HepG2 (cell line): ENCODE data around the gene MYL6. TPM values are rescaled to one million over a fixed set of nuclear protein-coding genes. Genes with fewer than 3 reads are reported as not detected.

Source experiments
- DNMT1 ChIP-seq: sonication (generic); formaldehyde crosslinking; IDR thresholded peaks from 2 replicates; pipeline ENCODE4 v1.5.1; 2020; ENCODE audit warnings: mild to moderate bottlenecking, missing genetic modification reagents
- MBNL3 ChIP-seq: fragments of 250-450 bp; sonication (Bioruptor Pico); conservative IDR thresholded peaks from 2 replicates; pipeline ENCODE4 v1.8.0; 2022; ENCODE audit warnings: mild to moderate bottlenecking, inconsistent platforms
- MZF1 ChIP-seq: sonication (generic); formaldehyde crosslinking; IDR thresholded peaks from 2 replicates; pipeline ENCODE4 v1.8.1; 2023; ENCODE audit warnings: mild to moderate bottlenecking, missing genetic modification reagents, borderline replicate concordance
- PHB2 ChIP-seq: fragments of 450-650 bp; IDR thresholded peaks from 2 replicates; pipeline ENCODE4 v1.6.1; 2018; ENCODE audit not compliant: partially characterized antibody
- SETDB1 ChIP-seq: sonication (generic); formaldehyde crosslinking; IDR thresholded peaks from 2 replicates; pipeline ENCODE4 v1.5.1; 2020; ENCODE audit warnings: missing genetic modification reagents, mild to moderate bottlenecking, borderline replicate concordance
- SIX1 ChIP-seq: sonication (generic); formaldehyde crosslinking; IDR thresholded peaks from 2 replicates; pipeline ENCODE4 v1.4.0; 2020; ENCODE audit warnings: missing genetic modification reagents, borderline replicate concordance
- SUZ12 ChIP-seq: fragments of 150-350 bp; IDR thresholded peaks from 2 replicates; pipeline ENCODE4 v1.6.1; 2014; ENCODE audit warnings: low read depth, low read length
- TCF7 ChIP-seq: sonication (generic); IDR thresholded peaks from 2 replicates; pipeline ENCODE4 v1.6.1; 2016; ENCODE audit warnings: antibody characterized with exemption, low read depth
- ZMAT3 ChIP-seq: sonication (generic); formaldehyde crosslinking; conservative IDR thresholded peaks from 2 replicates; pipeline ENCODE4 v1.7.0; 2021; ENCODE audit warnings: missing genetic modification reagents
- ZNF17 ChIP-seq: sonication (generic); formaldehyde crosslinking; IDR thresholded peaks from 2 replicates; pipeline ENCODE4 v1.5.0; 2020; ENCODE audit warnings: mild to moderate bottlenecking, missing genetic modification reagents
- ZNF564 ChIP-seq: sonication (generic); formaldehyde crosslinking; IDR thresholded peaks from 2 replicates; pipeline ENCODE4 v1.8.1; 2023; ENCODE audit warnings: mild to moderate bottlenecking, missing genetic modification reagents
- polyA plus RNA-seq, 8 experiments: library from polyadenylated mRNA; depleted of rRNA in 3 of 8; stranded (reverse) in 7 of 8; unstranded in 1 of 8; fragments of >200 nt; fragmentation: Illumina TruSeq in 4 of 8; extraction: Trizol in 4 of 8; gene quantifications; 2 replicates each; pipeline versions ENCODE4 v1.2.1 to v1.2.3, GENCODE V29; 2011 to 2016; ENCODE audit warnings: low read depth in 4 of 8, missing spikeins in 1 of 8, mixed read lengths in 1 of 8; ENCODE audit not compliant: insufficient read depth in 1 of 8
- total RNA-seq, 5 experiments: library from RNA; depleted of rRNA; stranded (reverse); fragments of >200 nt; fragmentation: Illumina TruSeq; extraction: Trizol; gene quantifications; 2 replicates each; pipeline ENCODE4 v1.2.3, GENCODE V29; 2016; ENCODE audit warnings: low read depth in 1 of 5
- TF ChIP-seq, protein P1 (sequence below): sonication (generic); formaldehyde crosslinking; IDR thresholded peaks from 2 replicates; pipeline ENCODE4 v1.9.0; 2022; ENCODE audit warnings: missing genetic modification reagents, mild to moderate bottlenecking, borderline replicate concordance
- TF ChIP-seq, protein P2 (sequence below): sonication (generic); formaldehyde crosslinking; conservative IDR thresholded peaks from 2 replicates; pipeline ENCODE4 v1.4.0; 2020; ENCODE audit warnings: mild to moderate bottlenecking, missing genetic modification reagents, moderate library complexity
- TF ChIP-seq, protein P3 (sequence below): sonication (generic); formaldehyde crosslinking; IDR thresholded peaks from 2 replicates; pipeline ENCODE4 v1.5.0; 2020; ENCODE audit warnings: missing genetic modification reagents, mild to moderate bottlenecking, borderline replicate concordance
- TF ChIP-seq, protein P4 (sequence below): sonication (generic); formaldehyde crosslinking; IDR thresholded peaks from 2 replicates; pipeline ENCODE4 v1.5.1; 2020; ENCODE audit warnings: missing genetic modification reagents, mild to moderate bottlenecking, borderline replicate concordance

MYL6 gene
- total and polyA plus RNA-seq, 2 of the 13 experiments (the other 11 are each of a cell fraction or from before 2014, with no cell fraction given): 1,127 to 1,192 TPM

- TF ChIP-seq, protein P1, sequence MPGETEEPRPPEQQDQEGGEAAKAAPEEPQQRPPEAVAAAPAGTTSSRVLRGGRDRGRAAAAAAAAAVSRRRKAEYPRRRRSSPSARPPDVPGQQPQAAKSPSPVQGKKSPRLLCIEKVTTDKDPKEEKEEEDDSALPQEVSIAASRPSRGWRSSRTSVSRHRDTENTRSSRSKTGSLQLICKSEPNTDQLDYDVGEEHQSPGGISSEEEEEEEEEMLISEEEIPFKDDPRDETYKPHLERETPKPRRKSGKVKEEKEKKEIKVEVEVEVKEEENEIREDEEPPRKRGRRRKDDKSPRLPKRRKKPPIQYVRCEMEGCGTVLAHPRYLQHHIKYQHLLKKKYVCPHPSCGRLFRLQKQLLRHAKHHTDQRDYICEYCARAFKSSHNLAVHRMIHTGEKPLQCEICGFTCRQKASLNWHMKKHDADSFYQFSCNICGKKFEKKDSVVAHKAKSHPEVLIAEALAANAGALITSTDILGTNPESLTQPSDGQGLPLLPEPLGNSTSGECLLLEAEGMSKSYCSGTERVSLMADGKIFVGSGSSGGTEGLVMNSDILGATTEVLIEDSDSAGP (CRISPR knock-in tag): peak; percentile 95
- TF ChIP-seq SIX1: peak; percentile 58; the same call in 1 of the 2 replicates
- TF ChIP-seq ZMAT3 (CRISPR knock-in tag): peak; percentile 53; the same call in 1 of the 2 replicates
- TF ChIP-seq, protein P2, sequence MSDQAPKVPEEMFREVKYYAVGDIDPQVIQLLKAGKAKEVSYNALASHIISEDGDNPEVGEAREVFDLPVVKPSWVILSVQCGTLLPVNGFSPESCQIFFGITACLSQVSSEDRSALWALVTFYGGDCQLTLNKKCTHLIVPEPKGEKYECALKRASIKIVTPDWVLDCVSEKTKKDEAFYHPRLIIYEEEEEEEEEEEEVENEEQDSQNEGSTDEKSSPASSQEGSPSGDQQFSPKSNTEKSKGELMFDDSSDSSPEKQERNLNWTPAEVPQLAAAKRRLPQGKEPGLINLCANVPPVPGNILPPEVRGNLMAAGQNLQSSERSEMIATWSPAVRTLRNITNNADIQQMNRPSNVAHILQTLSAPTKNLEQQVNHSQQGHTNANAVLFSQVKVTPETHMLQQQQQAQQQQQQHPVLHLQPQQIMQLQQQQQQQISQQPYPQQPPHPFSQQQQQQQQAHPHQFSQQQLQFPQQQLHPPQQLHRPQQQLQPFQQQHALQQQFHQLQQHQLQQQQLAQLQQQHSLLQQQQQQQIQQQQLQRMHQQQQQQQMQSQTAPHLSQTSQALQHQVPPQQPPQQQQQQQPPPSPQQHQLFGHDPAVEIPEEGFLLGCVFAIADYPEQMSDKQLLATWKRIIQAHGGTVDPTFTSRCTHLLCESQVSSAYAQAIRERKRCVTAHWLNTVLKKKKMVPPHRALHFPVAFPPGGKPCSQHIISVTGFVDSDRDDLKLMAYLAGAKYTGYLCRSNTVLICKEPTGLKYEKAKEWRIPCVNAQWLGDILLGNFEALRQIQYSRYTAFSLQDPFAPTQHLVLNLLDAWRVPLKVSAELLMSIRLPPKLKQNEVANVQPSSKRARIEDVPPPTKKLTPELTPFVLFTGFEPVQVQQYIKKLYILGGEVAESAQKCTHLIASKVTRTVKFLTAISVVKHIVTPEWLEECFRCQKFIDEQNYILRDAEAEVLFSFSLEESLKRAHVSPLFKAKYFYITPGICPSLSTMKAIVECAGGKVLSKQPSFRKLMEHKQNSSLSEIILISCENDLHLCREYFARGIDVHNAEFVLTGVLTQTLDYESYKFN: peak; percentile 71
- no peak for TF ChIP-seq MZF1 (CRISPR knock-in tag)
- TF ChIP-seq, protein P3, sequence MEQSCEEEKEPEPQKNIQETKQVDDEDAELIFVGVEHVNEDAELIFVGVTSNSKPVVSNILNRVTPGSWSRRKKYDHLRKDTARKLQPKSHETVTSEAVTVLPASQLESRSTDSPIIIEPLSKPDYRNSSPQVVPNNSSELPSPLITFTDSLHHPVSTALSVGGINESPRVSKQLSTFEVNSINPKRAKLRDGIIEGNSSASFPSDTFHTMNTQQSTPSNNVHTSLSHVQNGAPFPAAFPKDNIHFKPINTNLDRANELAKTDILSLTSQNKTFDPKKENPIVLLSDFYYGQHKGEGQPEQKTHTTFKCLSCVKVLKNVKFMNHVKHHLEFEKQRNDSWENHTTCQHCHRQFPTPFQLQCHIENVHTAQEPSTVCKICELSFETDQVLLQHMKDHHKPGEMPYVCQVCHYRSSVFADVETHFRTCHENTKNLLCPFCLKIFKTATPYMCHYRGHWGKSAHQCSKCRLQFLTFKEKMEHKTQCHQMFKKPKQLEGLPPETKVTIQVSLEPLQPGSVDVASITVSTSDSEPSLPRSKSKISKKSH (CRISPR knock-in tag): peak; percentile 84; the same call in 1 of the 2 replicates
- TF ChIP-seq ZNF17 (CRISPR knock-in tag): no peak
- TF ChIP-seq DNMT1 (CRISPR knock-in tag): no peak
- TF ChIP-seq SETDB1 (CRISPR knock-in tag): no peak
- TF ChIP-seq ZNF564 (CRISPR knock-in tag): peak; percentile 73; the same call in 1 of the 2 replicates
- no peak for TF ChIP-seq PHB2
- TF ChIP-seq SUZ12: peak; percentile 38; the same call in 1 of the 2 replicates
- TF ChIP-seq, protein P4, sequence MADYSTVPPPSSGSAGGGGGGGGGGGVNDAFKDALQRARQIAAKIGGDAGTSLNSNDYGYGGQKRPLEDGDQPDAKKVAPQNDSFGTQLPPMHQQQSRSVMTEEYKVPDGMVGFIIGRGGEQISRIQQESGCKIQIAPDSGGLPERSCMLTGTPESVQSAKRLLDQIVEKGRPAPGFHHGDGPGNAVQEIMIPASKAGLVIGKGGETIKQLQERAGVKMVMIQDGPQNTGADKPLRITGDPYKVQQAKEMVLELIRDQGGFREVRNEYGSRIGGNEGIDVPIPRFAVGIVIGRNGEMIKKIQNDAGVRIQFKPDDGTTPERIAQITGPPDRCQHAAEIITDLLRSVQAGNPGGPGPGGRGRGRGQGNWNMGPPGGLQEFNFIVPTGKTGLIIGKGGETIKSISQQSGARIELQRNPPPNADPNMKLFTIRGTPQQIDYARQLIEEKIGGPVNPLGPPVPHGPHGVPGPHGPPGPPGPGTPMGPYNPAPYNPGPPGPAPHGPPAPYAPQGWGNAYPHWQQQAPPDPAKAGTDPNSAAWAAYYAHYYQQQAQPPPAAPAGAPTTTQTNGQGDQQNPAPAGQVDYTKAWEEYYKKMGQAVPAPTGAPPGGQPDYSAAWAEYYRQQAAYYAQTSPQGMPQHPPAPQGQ: peak; percentile 62; the same call in 1 of the 2 replicates
- no peak for TF ChIP-seq TCF7
- no peak for TF ChIP-seq MBNL3 (CRISPR knock-in tag)
Measured at GRCh38 chr12:56117778-56118687, 40.1 kb upstream of the MYL6 start, which contains the start of gene ZC3H10 (continued).
